ENCODE measurements around the gene PPP6R2.

PPP6R2 gene

GRCh38 chr22:50439314-50439870 lies 96.3 kb downstream of the PPP6R2 start:
- no peak overlapping the region for H3K4me3 ChIP-seq (ENCODE audit: low read length)
- TF ChIP-seq, protein P1, sequence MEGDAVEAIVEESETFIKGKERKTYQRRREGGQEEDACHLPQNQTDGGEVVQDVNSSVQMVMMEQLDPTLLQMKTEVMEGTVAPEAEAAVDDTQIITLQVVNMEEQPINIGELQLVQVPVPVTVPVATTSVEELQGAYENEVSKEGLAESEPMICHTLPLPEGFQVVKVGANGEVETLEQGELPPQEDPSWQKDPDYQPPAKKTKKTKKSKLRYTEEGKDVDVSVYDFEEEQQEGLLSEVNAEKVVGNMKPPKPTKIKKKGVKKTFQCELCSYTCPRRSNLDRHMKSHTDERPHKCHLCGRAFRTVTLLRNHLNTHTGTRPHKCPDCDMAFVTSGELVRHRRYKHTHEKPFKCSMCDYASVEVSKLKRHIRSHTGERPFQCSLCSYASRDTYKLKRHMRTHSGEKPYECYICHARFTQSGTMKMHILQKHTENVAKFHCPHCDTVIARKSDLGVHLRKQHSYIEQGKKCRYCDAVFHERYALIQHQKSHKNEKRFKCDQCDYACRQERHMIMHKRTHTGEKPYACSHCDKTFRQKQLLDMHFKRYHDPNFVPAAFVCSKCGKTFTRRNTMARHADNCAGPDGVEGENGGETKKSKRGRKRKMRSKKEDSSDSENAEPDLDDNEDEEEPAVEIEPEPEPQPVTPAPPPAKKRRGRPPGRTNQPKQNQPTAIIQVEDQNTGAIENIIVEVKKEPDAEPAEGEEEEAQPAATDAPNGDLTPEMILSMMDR (conservative IDR thresholded peaks at IDR 0.05; ENCODE audit: low read length) = no peak
- DNase-seq (ENCODE audit: low read depth) = no peak

DNA sequence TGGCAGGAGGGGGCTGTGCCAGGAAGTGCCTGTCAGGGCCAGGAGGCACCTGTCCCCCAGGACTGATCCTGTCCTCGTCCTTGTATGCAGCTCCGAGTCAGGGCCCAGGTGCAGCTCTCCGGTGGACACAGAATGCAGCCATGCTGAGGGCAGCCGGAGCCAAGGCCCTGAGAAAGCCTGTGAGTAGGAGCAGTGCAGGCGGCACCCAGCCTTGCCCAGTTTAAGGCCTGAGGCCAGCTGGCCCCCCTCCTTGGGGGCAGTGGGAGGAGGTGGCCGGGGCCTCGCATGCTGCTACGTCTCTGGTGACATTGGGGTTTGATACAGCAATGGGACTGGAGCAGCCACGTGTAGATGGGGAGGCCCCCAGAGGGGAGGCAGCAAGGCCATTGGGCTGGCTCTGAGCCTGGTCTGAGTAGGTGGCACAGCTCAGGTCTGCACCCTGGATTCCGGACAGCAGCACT lies 96.8 kb downstream of the PPP6R2 start:
- TF ChIP-seq, protein P1 (conservative IDR thresholded peaks at IDR 0.05; ENCODE audit: low read length) = no peak
- no peak overlapping the region for H3K4me3 ChIP-seq (ENCODE audit: low read length)
- no peak for DNase-seq (ENCODE audit: low read depth)

- TF ChIP-seq, protein P1 (conservative IDR thresholded peaks at IDR 0.05; ENCODE audit: low read length) = no peak
- no peak overlapping the region for H3K4me3 ChIP-seq (ENCODE audit: low read length)
- no peak for DNase-seq (ENCODE audit: low read depth)
These were observed 97.6 kb downstream of the PPP6R2 start for GRCh38 chr22:50440544-50441249.

DNA sequence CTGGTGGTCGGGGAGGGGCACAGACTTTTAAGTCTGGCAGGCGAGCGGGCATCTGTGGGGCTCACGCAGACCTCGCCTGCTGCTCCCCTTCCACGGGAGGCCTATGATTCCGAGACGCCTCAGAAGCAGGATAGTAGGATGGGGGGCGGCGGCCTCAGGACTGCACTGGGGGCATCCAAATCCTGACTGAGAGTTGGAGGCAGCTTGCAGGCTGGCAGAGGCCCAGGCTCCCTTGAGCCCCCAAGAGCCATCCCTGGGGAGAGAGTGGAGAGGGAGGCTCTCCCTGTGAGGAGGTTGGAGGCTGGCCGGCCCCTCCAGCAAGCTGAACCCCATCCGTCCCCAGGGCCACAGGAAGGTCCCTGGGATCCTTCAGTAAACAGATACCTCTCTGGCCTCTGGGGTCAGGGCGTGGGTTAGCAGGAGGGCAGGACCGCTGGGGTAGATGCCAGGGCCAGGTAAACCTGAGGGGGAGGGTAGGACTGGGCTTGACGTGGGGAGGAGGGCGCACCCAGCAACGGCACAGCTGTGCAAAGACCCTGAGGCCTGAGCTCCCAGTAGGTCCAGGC lies 98.4 kb downstream of the PPP6R2 start:
- H3K4me3 ChIP-seq (ENCODE audit: low read length) = no peak overlapping the region
- TF ChIP-seq, protein P1 (conservative IDR thresholded peaks at IDR 0.05; ENCODE audit: low read length) = no peak
- no peak for DNase-seq (ENCODE audit: low read depth)

GRCh38 chr22:50443197-50443596 lies 100.1 kb downstream of the PPP6R2 start:
- TF ChIP-seq, protein P1 (conservative IDR thresholded peaks at IDR 0.05; ENCODE audit: low read length) = no peak
- no peak for DNase-seq (ENCODE audit: low read depth)
- H3K4me3 ChIP-seq (ENCODE audit: low read length) = no peak overlapping the region

GRCh38 chr22:50443801-50444625 lies 100.9 kb downstream of the PPP6R2 start:
- no peak for DNase-seq (ENCODE audit: low read depth)
- TF ChIP-seq, protein P1 (conservative IDR thresholded peaks at IDR 0.05; ENCODE audit: low read length) = no peak

More at GRCh38 chr22:50443801-50444625, 100.9 kb downstream of the PPP6R2 start:
- no peak overlapping the region for H3K4me3 ChIP-seq (ENCODE audit: low read length)
